H9 (cell line): ENCODE data around the gene IL17A. TPM values are rescaled to one million over a fixed set of nuclear protein-coding genes. Genes with fewer than 3 reads are reported as not detected.

ENCODE experiments used
- DNase-seq: peaks from one replicate; pipeline ENCODE4 v3.0.0-alpha.2; 2017
- H2AFZ ChIP-seq: one replicate; pipeline ENCODE4 v1.6.1; 2013; ENCODE audit warnings: mild to moderate bottlenecking, low read length, control low read depth, moderate library complexity
- H2AK5ac ChIP-seq: 2 replicates; pipeline ENCODE4 v1.6.1; 2013; ENCODE audit warnings: low read length, control low read depth, mixed read lengths; ENCODE audit not compliant: insufficient read length
- H2BK120ac ChIP-seq: one replicate; pipeline ENCODE4 v1.6.1; 2013; ENCODE audit warnings: low read depth, mild to moderate bottlenecking, low read length, control low read depth, inconsistent platforms; ENCODE audit not compliant: poor library complexity, severe bottlenecking
- H2BK12ac ChIP-seq: 2 replicates; pipeline ENCODE4 v1.6.1; 2013; ENCODE audit warnings: low read length, control low read depth, mixed read lengths, low read depth; ENCODE audit not compliant: insufficient read length
- H2BK15ac ChIP-seq: 2 replicates; pipeline ENCODE4 v1.6.1; 2013; ENCODE audit warnings: low read depth, low read length, control low read depth
- H2BK20ac ChIP-seq: one replicate; pipeline ENCODE4 v1.6.1; 2013; ENCODE audit warnings: low read depth, mild to moderate bottlenecking, low read length, control low read depth, inconsistent platforms; ENCODE audit not compliant: poor library complexity, severe bottlenecking
- H2BK5ac ChIP-seq: 2 replicates; pipeline ENCODE4 v1.6.1; 2013; ENCODE audit warnings: low read length, control low read depth, mixed read lengths; ENCODE audit not compliant: insufficient read length
- H3K14ac ChIP-seq: 2 replicates; pipeline ENCODE4 v1.6.1; 2013; ENCODE audit warnings: low read length, control low read depth; ENCODE audit not compliant: insufficient read depth
- H3K18ac ChIP-seq: 2 replicates; pipeline ENCODE4 v1.6.1; 2013; ENCODE audit warnings: low read depth, mild to moderate bottlenecking, mixed read lengths, low read length, control low read depth; ENCODE audit not compliant: insufficient read length
- H3K23ac ChIP-seq: 2 replicates; pipeline ENCODE4 v1.6.1; 2013; ENCODE audit warnings: low read length, control low read depth, mixed read lengths, low read depth; ENCODE audit not compliant: insufficient read length
- H3K23me2 ChIP-seq: 2 replicates; pipeline ENCODE4 v1.6.1; 2013; ENCODE audit warnings: low read depth, mild to moderate bottlenecking, mixed read lengths, low read length, control low read depth; ENCODE audit not compliant: insufficient read length, poor library complexity, severe bottlenecking
- H3K27ac ChIP-seq: 2 replicates; pipeline ENCODE4 v1.5.1; 2013; ENCODE audit warnings: low read length, control low read depth, mixed read lengths, low read depth; ENCODE audit not compliant: insufficient read length
- H3K27me3 ChIP-seq: 2 replicates; pipeline ENCODE4 v1.6.1; 2013; ENCODE audit warnings: low read length, control low read depth, inconsistent platforms; ENCODE audit not compliant: insufficient read depth
- H3K4ac ChIP-seq: 2 replicates; pipeline ENCODE4 v1.6.1; 2013; ENCODE audit warnings: low read depth, mild to moderate bottlenecking, control low read depth, inconsistent platforms, low read length, moderate library complexity
- H3K4me1 ChIP-seq: 2 replicates; pipeline ENCODE4 v1.6.1; 2013; ENCODE audit warnings: low read length, control low read depth, inconsistent platforms; ENCODE audit not compliant: insufficient read depth
- H3K4me2 ChIP-seq: 2 replicates; pipeline ENCODE4 v1.6.1; 2013; ENCODE audit warnings: low read length, control low read depth, mixed read lengths; ENCODE audit not compliant: insufficient read length, insufficient read depth
- H3K56ac ChIP-seq: 2 replicates; pipeline ENCODE4 v1.6.1; 2013; ENCODE audit warnings: low read depth, mild to moderate bottlenecking, mixed read lengths, low read length, control low read depth; ENCODE audit not compliant: insufficient read length
- H3K79me1 ChIP-seq: 2 replicates; pipeline ENCODE4 v1.6.1; 2013; ENCODE audit warnings: low read depth, mild to moderate bottlenecking, moderate library complexity, low read length, control low read depth, inconsistent platforms; ENCODE audit not compliant: insufficient read depth, poor library complexity, severe bottlenecking
- H3K79me2 ChIP-seq: 2 replicates; pipeline ENCODE4 v1.6.1; 2013; ENCODE audit warnings: low read length, control low read depth, inconsistent platforms; ENCODE audit not compliant: insufficient read depth
- H3K9ac ChIP-seq: 2 replicates; pipeline ENCODE4 v1.6.1; 2013; ENCODE audit warnings: low read length, control low read depth, mixed read lengths; ENCODE audit not compliant: insufficient read length; ENCODE audit errors: extremely low read depth
- H3K9me3 ChIP-seq: one replicate; pipeline ENCODE4 v1.6.1; 2013; ENCODE audit warnings: low read depth, low read length, inconsistent platforms; ENCODE audit not compliant: control insufficient read depth
- H3T11ph ChIP-seq: one replicate; pipeline ENCODE4 v1.6.1; 2013; ENCODE audit warnings: mild to moderate bottlenecking, low read length, control low read depth, inconsistent platforms
- H4K20me1 ChIP-seq: one replicate; pipeline ENCODE4 v1.6.1; 2013; ENCODE audit not compliant: control insufficient read depth, insufficient read length, insufficient read depth
- H4K5ac ChIP-seq: 2 replicates; pipeline ENCODE4 v1.6.1; 2013; ENCODE audit warnings: low read depth, mild to moderate bottlenecking, mixed read lengths, low read length, control low read depth; ENCODE audit not compliant: insufficient read length
- H4K8ac ChIP-seq: replicated peaks from 2 replicates; pipeline ENCODE4 v1.6.1; 2013; ENCODE audit warnings: low read length, control low read depth, mixed read lengths, low read depth; ENCODE audit not compliant: insufficient read length
- H4K91ac ChIP-seq: 2 replicates; pipeline ENCODE4 v1.6.1; 2013; ENCODE audit warnings: low read depth, mild to moderate bottlenecking, moderate library complexity, mixed read lengths, low read length, control low read depth; ENCODE audit not compliant: insufficient read length
- H3K27ac Mint-ChIP-seq, 3 experiments: 2 replicates in 2 of 3; 3 replicates in 1 of 3; pipeline ENCODE4 v1.8.0; 2020 to 2021; ENCODE audit warnings: mixed read lengths in 3 of 3, mild to moderate bottlenecking in 1 of 3, moderate library complexity in 1 of 3
- H3K27me3 Mint-ChIP-seq: 2 replicates; pipeline ENCODE4 v1.8.0; 2021; ENCODE audit warnings: low read depth, mild to moderate bottlenecking, moderate library complexity, mixed read lengths
- H3K36me3 Mint-ChIP-seq, 3 experiments: 2 replicates in 2 of 3; 3 replicates in 1 of 3; pipeline ENCODE4 v1.8.0; 2020 to 2021; ENCODE audit warnings: low read depth in 3 of 3, mixed read lengths in 3 of 3; ENCODE audit not compliant: insufficient read depth in 1 of 3
- H3K4me1 Mint-ChIP-seq, 2 experiments: 2 replicates each; pipeline ENCODE4 v1.8.0; 2020; ENCODE audit warnings: mixed read lengths in 2 of 2
- H3K4me3 Mint-ChIP-seq, 2 experiments: 2 replicates in 1 of 2; 3 replicates in 1 of 2; pipeline ENCODE4 v1.8.0; 2020 to 2021; ENCODE audit warnings: mild to moderate bottlenecking in 2 of 2, mixed read lengths in 2 of 2, moderate library complexity in 1 of 2
- H3K9me3 Mint-ChIP-seq, 2 experiments: 2 replicates in 1 of 2; 3 replicates in 1 of 2; pipeline ENCODE4 v1.8.0; 2020; ENCODE audit warnings: mild to moderate bottlenecking in 2 of 2, mixed read lengths in 2 of 2, moderate library complexity in 1 of 2
- CTCF ChIP-seq: fragments of 200-600 bp; sonication (generic); conservative IDR thresholded peaks from 3 replicates; pipeline ENCODE4 v1.8.0; 2021; ENCODE audit warnings: antibody characterized with exemption, mild to moderate bottlenecking
- WGBS: extraction: QIAGEN DNeasy Blood & Tissue Kit; methylation state at CpG from one replicate; pipeline ENCODE4 v1.1.7; 2013; ENCODE audit warnings: missing lambda C conversion rate, low lambda C conversion rate, mixed read lengths; ENCODE audit not compliant: insufficient read length; ENCODE audit errors: extremely low coverage; 5-methylcytosine and 5-hydroxymethylcytosine counted together
- total RNA-seq: library from RNA; stranded (reverse); gene quantifications from 2 replicates; pipeline ENCODE4 v1.2.1, GENCODE V29; 2021

The IL17A gene
- total RNA-seq, 1 experiment from 2014 or later, result not detected

DNA sequence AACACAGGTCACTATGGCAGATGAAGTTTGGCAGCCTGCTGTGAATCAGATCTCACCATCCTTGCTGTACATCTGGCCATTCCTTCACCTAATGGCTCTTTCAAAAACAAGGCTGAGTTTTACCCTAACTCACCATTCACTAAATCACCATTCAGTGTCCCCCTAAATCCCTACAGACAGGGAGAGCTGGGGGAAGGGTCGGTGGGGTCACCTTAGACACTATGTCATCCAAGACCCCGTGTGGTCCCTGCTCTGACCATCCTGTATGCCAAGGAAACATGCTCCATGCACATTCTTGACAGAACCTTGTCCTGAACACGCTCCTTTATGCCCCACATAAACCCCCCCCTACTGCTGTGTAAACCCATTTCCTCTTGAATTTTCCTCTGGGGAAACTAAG lies 31.8 kb upstream of the IL17A start:
- H4K8ac ChIP-seq, result no peak overlapping the region
- no peak overlapping the region for H3T11ph ChIP-seq
- H3K27ac Mint-ChIP-seq, result no peak overlapping the region
- H3K9me3 ChIP-seq, result no peaks in the 10 kb centered on the region
- no peaks in the 10 kb centered on the region for H3K79me2 ChIP-seq
- no peak overlapping the region for H2AK5ac ChIP-seq
- no peaks in the 10 kb centered on the region for H3K79me1 ChIP-seq
- H3K23ac ChIP-seq, result no peak overlapping the region
- H2BK20ac ChIP-seq, result no peak overlapping the region
- no peak overlapping the region for H3K4me2 ChIP-seq
- no peaks in the 10 kb centered on the region; the same call in 1 of the 2 replicates for H3K27me3 Mint-ChIP-seq
- peaks cover 0 to 4% (median 0%) of the 10 kb centered on the region in 3 experiments; a peak in 2 of 7 replicates for H3K36me3 Mint-ChIP-seq
- H4K20me1 ChIP-seq, result no peaks in the 10 kb centered on the region
- H3K18ac ChIP-seq, result no peak overlapping the region
- H3K27ac ChIP-seq, result no peak overlapping the region
- peaks cover 22% of the 10 kb centered on the region for H3K4me1 ChIP-seq
- no peak overlapping the region for H3K9ac ChIP-seq
- no peak overlapping the region for H3K56ac ChIP-seq
- no peak for DNase-seq
- TF ChIP-seq CTCF, result no peak
- H4K91ac ChIP-seq, result no peak overlapping the region
- H2BK5ac ChIP-seq, result no peak overlapping the region
- WGBS, result no CpG with 5 or more reads among the region's 3 CpGs
- H3K4me1 Mint-ChIP-seq, result peaks cover 45 to 50% of the 10 kb centered on the region in 2 experiments
- H2BK120ac ChIP-seq, result no peak overlapping the region
- H4K5ac ChIP-seq, result no peak overlapping the region
- no peak overlapping the region for H3K4ac ChIP-seq
- no peak overlapping the region for H3K14ac ChIP-seq
- no peak overlapping the region for H2BK12ac ChIP-seq
- no peaks in the 10 kb centered on the region for H3K23me2 ChIP-seq
- no peak overlapping the region for H2AFZ ChIP-seq
- H3K9me3 Mint-ChIP-seq, result peaks cover 0 to 3% of the 10 kb centered on the region in 2 experiments; a peak in 2 of 5 replicates
- no peak overlapping the region for H2BK15ac ChIP-seq
- no peaks in the 10 kb centered on the region for H3K27me3 ChIP-seq
- no peak overlapping the region; a peak in 1 of 5 replicates for H3K4me3 Mint-ChIP-seq
